HUDEP-2 (cell line): Measurements from ENCODE around the gene CRP.
"Not testable (repeated sequence)": the region's sequence is repeated elsewhere in the genome, so short reads cannot be mapped to it uniquely, and the experiment has no call there.

Experiments used
- DNase-seq, 76 experiments: peaks; one replicate each; lab custom pipeline; 2025; ENCODE audit not compliant: unreplicated experiment in 76 of 76; lab: John Stamatoyannopoulos, UW

Gene CRP

DNA sequence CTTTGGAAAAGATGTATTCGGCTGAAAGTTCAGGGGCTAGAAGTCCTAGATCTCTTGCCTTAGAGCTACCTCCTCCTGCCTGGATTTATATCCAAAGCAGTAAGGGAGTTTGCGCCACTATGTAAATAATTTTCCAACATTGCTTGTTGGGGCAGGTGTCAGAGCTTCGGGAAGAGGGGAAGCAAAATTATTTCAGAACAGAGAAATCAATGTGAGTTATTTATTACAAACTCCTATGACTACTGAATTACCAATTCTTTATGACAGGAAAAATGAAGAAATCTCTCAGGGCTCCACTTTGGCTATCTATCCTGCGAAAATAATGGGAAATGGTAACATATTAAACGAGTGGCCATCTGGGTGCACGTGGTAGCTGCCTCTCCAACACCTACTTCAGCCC, at the start of gene CRP:
Gene CRP, minus strand, starts transcription at position 61 of the 400 bp plus-strand sequence. CDS start 104 bp downstream, outside the sequence.
- no peak for DNase-seq

DNA sequence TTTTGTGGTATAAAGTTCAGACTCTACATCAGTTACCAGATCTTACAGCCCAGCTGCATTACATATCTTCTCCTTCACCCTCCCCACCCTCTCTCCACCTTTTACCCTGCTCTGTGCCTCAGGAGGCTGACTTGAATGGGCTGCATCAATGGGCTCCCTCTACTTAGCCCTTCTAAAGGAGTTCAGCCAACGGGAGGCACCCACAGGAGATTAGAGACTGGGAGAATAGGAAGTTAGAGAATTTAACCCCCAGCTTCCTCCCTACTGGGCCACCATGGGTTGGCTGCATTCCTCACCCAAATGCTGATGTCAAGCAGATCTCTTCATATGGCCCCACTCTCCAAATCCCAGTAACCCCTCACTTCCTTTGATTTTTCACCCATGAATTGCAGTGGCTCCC, 49.3 kb upstream of the CRP start:
- DNase-seq, result no peak

- DNase-seq, result no peak
Observed at GRCh38 chr1:159756397-159756796, 42.0 kb upstream of the CRP start.

- DNase-seq, result no peak
Observed at GRCh38 chr1:159755451-159756007, 41.1 kb upstream of the CRP start.

- DNase-seq, result no peak
Observed at GRCh38 chr1:159753386-159753785, 39.0 kb upstream of the CRP start.

DNA sequence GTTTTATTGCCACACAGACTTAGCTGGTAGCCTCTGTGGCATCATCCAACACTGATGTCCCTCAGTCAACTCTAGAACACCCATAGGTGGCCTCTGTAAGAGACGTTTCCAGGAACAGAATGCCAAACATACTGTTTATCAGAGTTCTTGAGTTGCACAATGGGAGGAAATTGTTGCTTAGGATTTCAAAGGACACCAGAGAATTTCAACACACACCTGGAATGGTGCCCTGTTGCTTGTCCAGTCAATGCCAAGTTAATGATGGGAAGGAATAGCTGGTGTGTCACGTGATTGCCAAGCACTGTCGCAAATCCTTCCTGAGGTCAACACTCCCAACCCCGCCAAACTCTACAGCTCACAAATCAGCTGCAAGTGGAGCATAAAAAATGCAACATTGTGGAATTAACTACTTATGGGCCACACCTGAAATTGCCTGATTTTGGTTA, 37.8 kb upstream of the CRP start:
- no peak for DNase-seq

DNA sequence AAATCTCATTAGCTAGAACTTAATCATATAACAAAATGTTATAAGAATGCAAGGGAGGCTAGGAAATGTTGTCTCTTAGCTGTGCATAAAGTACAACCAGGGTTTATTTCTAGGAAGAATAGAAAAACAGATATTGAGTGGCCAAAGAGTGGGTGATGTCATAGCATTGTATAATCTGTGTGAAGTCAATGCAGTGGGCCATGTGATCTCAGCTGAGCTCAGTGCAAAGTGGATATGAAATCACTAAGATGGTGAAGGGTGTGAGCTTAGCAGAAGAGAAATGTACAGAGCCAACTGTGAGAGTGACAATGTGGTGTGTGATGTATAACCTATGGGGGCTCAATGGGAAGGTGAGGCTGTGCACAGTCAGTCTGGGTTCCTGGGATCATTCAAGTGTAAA, 36.6 kb upstream of the CRP start:
- no peak for DNase-seq

- no peak for DNase-seq
Observed at GRCh38 chr1:159750621-159751020, 36.2 kb upstream of the CRP start.

DNA sequence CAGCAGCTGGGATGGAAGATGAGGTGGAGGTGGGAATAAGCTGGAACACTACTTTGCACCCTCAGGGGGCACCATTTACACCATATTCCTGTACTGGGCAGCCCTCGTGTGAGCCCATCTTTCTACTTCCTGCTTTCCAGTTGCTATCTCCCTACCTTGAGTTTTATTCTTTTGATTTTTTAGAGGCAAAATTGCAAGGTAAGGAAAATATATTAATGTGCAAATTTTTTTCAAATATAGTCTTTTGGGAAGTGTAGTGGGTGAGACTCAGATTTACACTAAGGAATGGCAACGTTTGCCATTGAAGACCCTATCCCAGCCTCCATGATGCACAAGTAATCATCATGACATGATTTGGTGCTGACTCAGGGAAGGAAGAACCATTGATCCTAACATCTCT, 35.2 kb upstream of the CRP start:
- no peak for DNase-seq

DNA sequence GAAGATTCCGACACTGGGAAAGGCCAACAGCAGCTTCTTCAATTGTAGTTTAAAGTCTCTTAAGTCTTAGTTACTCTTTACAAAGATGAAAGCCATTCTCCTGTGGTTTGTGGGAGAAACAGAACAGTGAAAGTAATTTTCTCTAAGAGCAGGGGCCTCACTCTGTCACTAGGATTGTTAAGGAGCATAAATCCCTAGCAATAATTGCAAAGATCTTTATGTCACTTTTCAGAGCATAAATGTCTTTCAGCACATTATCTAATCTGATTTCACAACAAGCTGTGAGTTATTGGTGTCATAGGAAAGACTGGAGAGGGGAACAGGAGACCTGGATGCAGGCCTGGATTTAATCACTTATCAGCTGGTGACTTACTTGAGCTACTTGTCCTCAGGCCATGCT, 34.0 kb upstream of the CRP start:
- DNase-seq, result no peak

DNA sequence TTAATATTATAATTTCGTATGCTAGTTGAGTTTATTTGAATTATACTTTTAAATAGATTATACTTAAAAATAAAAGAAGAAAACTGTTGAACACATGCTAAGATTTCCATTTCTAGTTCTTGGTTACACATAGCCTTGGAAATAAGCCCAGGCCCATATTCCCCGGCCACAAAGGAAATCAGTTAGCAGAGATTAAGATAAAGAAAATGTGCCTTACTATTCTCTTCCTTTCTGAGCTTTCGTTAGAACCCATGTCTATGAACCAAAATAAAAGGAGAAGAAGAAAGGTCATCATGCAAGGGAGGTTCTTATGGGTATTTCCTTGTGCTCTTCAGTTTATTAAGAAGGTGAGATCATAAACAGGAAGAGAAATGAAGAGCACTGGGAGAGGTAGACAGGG, 32.3 kb upstream of the CRP start:
- no peak for DNase-seq

GRCh38 chr1:159743651-159744410, 29.4 kb upstream of the CRP start:
- no peak for DNase-seq

DNA sequence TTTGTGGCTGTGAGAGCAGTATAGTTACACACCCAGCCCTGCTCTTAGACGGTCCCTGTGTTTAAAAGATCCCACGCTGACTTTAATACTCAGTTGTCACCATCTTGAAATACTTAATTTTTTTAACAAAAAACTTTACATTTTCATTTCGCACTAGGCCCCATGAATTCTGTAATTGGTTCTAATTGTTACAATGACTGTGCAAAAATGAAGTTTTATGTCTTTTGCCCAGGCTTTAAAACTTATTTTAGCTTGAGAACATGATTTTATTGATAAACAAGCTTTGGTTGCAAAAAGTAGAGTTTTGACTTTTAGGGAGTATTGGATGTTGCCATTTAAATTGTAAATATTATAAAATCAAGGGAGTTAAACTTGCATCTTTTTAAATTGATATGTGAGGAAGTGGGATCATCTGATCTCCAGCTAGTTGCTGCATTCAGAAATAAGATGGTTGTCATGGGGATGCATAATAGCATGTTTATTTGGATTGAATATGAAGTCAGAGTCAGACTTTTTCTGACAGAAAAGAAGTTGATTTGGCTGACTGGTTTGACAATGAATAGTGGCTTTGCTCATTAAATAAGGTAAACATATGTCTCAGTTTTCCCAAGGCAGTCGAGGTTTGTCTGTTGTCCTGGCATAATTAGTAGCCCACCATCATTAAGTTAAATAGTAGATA, 23.0 kb upstream of the CRP start:
- DNase-seq, result no peak

DNA sequence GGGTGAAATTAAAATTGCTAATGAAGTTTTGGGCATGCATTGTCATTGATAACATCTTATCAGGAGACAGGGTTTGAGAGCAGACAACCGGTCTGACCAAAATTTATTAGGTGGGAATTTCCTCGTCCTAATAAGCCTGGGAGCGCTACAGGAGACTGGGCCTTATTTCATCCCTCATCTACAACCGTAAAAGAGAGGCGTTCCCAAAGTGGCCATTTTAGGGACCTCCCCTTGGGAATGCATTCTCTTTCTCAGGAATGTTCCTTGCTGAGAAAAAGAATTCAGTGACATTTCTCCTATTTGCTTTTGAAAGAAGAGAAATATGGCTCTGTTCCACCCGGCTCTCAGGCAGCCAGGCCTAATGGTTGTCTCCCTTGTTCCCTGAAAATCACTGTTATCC, 8.8 kb upstream of the CRP start:
- DNase-seq, result not testable (repeated sequence)

- DNase-seq, result no peak
Observed at GRCh38 chr1:159719990-159720389, 5.6 kb upstream of the CRP start.

GRCh38 chr1:159715855-159716254, 1.5 kb upstream of the CRP start:
- DNase-seq, result no peak

GRCh38 chr1:159712080-159712479, 2.3 kb downstream of the CRP start:
- DNase-seq, result no peak

DNA sequence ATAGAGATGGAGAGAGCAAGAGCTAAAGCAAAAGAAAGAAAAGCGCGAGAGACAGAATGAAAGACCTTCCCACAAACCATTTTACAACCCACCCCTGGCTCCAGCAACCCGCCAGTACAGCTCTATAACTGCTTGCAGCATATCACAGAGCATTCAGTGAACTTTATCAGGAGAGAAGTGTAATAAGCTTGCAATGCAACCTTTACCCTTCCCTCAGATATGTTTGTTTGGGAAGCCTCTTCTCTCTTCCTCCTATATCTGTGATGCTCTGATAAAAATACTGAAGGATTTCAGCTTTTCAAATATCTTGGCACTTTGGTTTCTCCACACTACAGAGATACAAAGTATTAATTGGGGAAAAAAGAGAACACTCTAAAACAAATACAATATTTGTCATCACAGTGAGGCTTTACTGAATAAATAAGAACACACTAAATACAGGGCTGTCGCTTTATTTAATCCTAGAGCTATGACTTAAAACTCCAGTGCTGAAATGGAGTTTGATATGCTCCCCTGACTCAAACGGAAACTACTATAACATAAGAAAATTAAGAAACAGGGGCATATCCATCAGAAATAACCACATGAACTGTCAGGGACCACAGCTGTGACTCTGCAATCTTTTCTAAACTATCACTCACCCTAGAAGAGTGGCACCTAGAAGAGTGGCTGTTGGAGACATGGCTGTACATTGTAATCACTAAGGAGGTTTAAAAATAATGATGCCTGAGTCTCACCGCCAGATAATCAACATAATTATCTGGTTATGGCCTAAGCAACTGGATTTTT, 6.7 kb downstream of the CRP start:
- no peak for DNase-seq

DNA sequence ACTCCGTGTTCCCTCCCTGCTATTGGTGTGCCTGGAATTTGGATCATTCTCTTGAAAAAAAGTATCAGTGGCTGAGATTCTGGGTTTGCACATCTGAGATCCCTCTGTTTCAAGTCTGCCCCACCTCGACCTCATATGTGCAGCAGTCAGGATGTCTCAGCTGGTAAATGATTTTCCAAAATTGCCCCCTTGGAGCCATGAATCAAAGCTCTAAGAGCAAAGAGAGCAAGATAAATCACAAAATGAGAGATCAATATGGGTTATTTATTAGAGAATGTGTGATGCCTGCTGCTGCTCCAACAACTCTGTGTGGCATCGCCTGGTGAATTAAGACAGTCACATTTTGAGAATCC, 8.5 kb downstream of the CRP start:
- no peak for DNase-seq

DNA sequence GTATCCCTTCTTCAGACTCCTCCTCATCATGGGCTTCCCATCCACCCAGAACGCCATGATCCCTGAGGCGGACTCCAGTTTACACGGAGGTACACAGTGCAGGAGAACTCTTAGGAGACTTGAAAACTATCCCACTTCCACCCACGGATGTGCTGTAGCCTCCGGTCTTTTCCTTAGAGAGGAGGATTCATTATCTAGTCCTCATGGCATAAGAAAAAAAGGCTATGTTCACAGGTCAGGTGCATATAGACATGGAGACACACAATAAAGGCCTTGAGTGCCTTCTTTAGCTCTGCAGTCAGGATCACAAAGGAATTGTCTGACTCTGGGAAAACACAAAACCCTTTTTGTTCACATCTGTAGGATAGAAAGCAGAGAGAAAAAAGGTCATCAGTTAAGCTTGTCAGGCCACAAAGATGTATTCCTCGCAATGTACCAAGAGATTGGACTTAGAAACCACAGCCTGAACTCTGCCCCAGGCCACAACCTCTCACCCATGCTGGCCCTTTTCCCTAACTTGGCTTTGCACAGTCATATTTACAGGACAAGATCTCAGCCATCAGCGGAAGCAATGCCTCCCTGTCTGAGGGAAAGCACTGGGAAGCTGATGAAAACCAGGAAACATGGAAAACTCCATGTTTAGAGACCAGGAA, 9.0 kb downstream of the CRP start:
- no peak for DNase-seq

DNA sequence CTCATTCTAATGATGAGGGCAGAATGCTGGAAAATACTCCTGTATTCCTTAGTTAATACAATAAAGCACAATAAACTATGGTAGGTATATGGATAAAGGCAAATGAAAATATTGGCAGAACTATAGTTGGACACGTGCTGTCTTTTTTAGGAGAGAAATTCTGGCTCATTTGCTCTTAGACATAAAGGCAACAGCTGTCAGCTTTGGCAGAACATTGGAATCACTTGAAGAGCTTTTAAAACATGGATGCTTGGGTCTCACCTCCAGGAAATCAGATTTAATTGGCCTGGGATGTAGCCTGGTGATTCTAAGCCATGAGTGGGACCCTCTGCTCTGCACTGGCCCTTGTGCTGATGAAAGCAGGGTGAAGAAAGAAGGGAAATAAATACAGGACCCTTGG, 9.9 kb downstream of the CRP start:
- DNase-seq, result no peak
